Esophagus squamous epithelium (tissue), 5 donors: ENCODE results near the gene HOXA4. TPM values are rescaled to one million over a fixed set of nuclear protein-coding genes. Genes with fewer than 3 reads are reported as not detected.

Source experiments
- DNase-seq: peaks from one replicate; lab custom pipeline; 2025; lab: John Stamatoyannopoulos, UW
- H3K27ac ChIP-seq, 4 donors: fragments of 200-600 bp; sonication (generic); one replicate each; pipeline ENCODE4 v1.5.1; 2016 to 2019; ENCODE audit warnings: mild to moderate bottlenecking in 1 of 4
- H3K27me3 ChIP-seq, 4 donors: fragments of 200-600 bp; sonication (generic); 1 replicate in 3 of 4; 2 replicates in 1 of 4; pipeline versions ENCODE4 v1.5.1 to v1.6.0; 2017 to 2021; ENCODE audit warnings: antibody characterized with exemption in 1 of 4
- H3K36me3 ChIP-seq, 3 donors: fragments of 200-600 bp; sonication (generic); one replicate each; pipeline ENCODE4 v1.5.1; 2016 to 2019
- H3K4me1 ChIP-seq, 3 donors: fragments of 200-600 bp; sonication (generic); one replicate each; pipeline ENCODE4 v1.5.1; 2017 to 2019
- H3K4me3 ChIP-seq, 4 donors: fragments of 200-600 bp; sonication (generic); 1 replicate in 3 of 4; 2 replicates in 1 of 4; pipeline ENCODE4 v1.5.1; 2016 to 2019; ENCODE audit warnings: mild to moderate bottlenecking in 2 of 4, moderate library complexity in 1 of 4
- H3K9me3 ChIP-seq, 3 donors: fragments of 200-600 bp; sonication (generic); one replicate each; pipeline ENCODE4 v1.5.1; 2016 to 2019
- POLR2A ChIP-seq, 4 donors: fragments of 450-650 bp; IDR thresholded peaks; one replicate each; pipeline ENCODE4 v1.6.1; 2017; ENCODE audit warnings: antibody characterized with exemption in 4 of 4, mild to moderate bottlenecking in 4 of 4, moderate library complexity in 3 of 4
- WGBS, 2 donors: methylation state at CpG; one replicate each; pipeline ENCODE4 v1.1.5; 2018; 5-methylcytosine and 5-hydroxymethylcytosine counted together
- intact Hi-C: fragments of 100-400 bp; cut with DNase I; formaldehyde crosslinking; loops from one replicate; pipeline ENCODE4 v1.15.0; 2022
- total RNA-seq, 4 donors: library from RNA; depleted of rRNA; stranded (reverse); fragments of >200 nt; gene quantifications; one replicate each; pipeline ENCODE4 v1.1.0, GENCODE V29; 2016
- TF ChIP-seq, protein P1 (sequence below), 6 experiments: fragments of 450-650 bp in 4 of 6; fragments of 200-600 bp in 2 of 6; sonication (generic) in 2 of 6; IDR thresholded peaks; one replicate each; pipeline ENCODE4 v1.5.1; 2016 to 2019; ENCODE audit warnings: antibody characterized with exemption in 6 of 6, mild to moderate bottlenecking in 4 of 6, moderate library complexity in 4 of 6
- donor health status: DM: yes; HTN: yes; CAD: no.

Gene HOXA4
- total RNA-seq, 4 donors from 2014 or later, result 2.9 to 6.7 (median 4.1) TPM

- DNase-seq, result no peak
- peak overlapping the region; percentile 35 to 97 (median 86) for H3K4me3 ChIP-seq
- H3K9me3 ChIP-seq, result no peaks in the 10 kb centered on the region
- H3K36me3 ChIP-seq, result no peaks in the 10 kb centered on the region
- H3K4me1 ChIP-seq, result peaks cover 10 to 97% (median 35%) of the 10 kb centered on the region in 3 donors
- 8 to 9% methylated on average over 25 to 28 of the region's 35 CpGs for WGBS, 2 donors
- peaks cover 0 to 11% (median 0%) of the 10 kb centered on the region in 4 donors for H3K27me3 ChIP-seq
- no peak for TF ChIP-seq POLR2A (IDR thresholded peaks at IDR 0.05)
- TF ChIP-seq, protein P1, sequence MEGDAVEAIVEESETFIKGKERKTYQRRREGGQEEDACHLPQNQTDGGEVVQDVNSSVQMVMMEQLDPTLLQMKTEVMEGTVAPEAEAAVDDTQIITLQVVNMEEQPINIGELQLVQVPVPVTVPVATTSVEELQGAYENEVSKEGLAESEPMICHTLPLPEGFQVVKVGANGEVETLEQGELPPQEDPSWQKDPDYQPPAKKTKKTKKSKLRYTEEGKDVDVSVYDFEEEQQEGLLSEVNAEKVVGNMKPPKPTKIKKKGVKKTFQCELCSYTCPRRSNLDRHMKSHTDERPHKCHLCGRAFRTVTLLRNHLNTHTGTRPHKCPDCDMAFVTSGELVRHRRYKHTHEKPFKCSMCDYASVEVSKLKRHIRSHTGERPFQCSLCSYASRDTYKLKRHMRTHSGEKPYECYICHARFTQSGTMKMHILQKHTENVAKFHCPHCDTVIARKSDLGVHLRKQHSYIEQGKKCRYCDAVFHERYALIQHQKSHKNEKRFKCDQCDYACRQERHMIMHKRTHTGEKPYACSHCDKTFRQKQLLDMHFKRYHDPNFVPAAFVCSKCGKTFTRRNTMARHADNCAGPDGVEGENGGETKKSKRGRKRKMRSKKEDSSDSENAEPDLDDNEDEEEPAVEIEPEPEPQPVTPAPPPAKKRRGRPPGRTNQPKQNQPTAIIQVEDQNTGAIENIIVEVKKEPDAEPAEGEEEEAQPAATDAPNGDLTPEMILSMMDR (IDR thresholded peaks at IDR 0.05), result no peak
- intact Hi-C loops, result no loop called here
- peak overlapping the region; percentile 96 to 99 (median 99) for H3K27ac ChIP-seq
These were observed 26.9 kb downstream of the HOXA4 start for GRCh38 chr7:27103489-27104226.

DNA sequence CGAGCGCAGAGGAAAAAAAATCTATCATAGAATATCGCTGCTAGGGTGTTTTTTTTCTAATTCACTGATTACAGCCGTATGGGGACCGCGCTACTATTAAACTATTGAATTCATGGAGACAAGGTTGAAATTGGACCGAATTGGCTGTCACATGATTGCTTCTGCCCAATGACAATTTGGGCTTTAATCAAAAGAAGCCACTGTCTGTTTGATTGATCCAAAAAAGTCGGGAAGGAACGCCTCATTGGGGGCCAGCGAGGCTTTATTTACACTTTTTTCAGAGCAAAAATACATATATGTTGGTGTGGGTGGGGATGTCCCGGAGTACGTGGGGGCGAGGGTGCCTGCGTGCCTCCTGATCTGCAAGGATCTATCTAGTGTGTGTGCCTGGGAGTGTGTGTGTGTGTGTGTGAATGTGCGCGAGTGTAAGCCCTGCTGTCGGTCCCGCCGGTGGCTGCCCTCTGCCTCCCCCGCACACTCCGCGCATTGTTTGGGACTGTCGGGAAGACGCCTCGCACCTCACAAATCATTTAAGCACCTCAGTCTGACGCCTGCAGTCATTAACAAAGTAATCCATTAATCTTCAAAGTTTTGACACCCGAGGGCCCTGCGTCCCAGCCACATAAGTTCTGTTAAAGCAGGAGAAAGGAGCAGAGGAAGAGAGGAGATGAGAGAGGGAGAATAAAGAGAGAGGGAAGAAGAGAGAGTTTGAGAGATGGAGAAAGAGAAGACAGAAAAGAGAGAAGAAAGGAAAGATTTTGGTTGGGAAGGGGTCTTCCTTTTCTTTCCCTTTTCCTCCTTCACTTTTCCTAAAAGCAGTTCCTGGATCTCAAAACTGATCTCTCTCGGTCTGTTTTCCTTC is 27.7 kb downstream of the HOXA4 start, which contains the start of gene HOXA2:
HOXA2 (minus strand) TSS at position 103 of the 862 bp plus-strand sequence. CDS start 183 bp downstream, outside the sequence.
- DNase-seq, result no peak
- WGBS, 2 donors, result 9 to 11% methylated on average over 17 to 28 of the region's 29 CpGs
- peaks cover 0 to 11% (median 0%) of the 10 kb centered on the region in 4 donors for H3K27me3 ChIP-seq
- H3K4me3 ChIP-seq, result peak within 1 kb of the TSS; percentile 35 to 97 (median 86)
- peak in 2 of 4 donors; percentile 22 to 53 for TF ChIP-seq POLR2A (IDR thresholded peaks at IDR 0.05)
- TF ChIP-seq, protein P1 (IDR thresholded peaks at IDR 0.05), result no peak
- no peaks in the 10 kb centered on the region for H3K9me3 ChIP-seq
- intact Hi-C loops, result no loop called here
- H3K36me3 ChIP-seq, result no peaks in the 10 kb centered on the region
- H3K27ac ChIP-seq, result peak within 1 kb of the TSS; percentile 96 to 99 (median 99)
- H3K4me1 ChIP-seq, result peaks cover 9 to 97% (median 30%) of the 10 kb centered on the region in 3 donors

GRCh38 chr7:27101957-27102580 is 28.5 kb downstream of the HOXA4 start:
- 0 to 2% methylated on average over 3 to 9 of the region's 39 CpGs for WGBS, 2 donors
- peaks cover 9 to 97% (median 32%) of the 10 kb centered on the region in 3 donors for H3K4me1 ChIP-seq
- DNase-seq, result no peak
- intact Hi-C loops, result no loop called here
- H3K4me3 ChIP-seq, result peak overlapping the region; percentile 35 to 97 (median 86)
- peaks cover 0 to 11% (median 0%) of the 10 kb centered on the region in 4 donors for H3K27me3 ChIP-seq
- TF ChIP-seq, protein P1 (IDR thresholded peaks at IDR 0.05), result no peak
- no peak for TF ChIP-seq POLR2A (IDR thresholded peaks at IDR 0.05)
- H3K36me3 ChIP-seq, result no peaks in the 10 kb centered on the region
- peak overlapping the region; percentile 96 to 99 (median 99) for H3K27ac ChIP-seq
- H3K9me3 ChIP-seq, result no peaks in the 10 kb centered on the region

DNA sequence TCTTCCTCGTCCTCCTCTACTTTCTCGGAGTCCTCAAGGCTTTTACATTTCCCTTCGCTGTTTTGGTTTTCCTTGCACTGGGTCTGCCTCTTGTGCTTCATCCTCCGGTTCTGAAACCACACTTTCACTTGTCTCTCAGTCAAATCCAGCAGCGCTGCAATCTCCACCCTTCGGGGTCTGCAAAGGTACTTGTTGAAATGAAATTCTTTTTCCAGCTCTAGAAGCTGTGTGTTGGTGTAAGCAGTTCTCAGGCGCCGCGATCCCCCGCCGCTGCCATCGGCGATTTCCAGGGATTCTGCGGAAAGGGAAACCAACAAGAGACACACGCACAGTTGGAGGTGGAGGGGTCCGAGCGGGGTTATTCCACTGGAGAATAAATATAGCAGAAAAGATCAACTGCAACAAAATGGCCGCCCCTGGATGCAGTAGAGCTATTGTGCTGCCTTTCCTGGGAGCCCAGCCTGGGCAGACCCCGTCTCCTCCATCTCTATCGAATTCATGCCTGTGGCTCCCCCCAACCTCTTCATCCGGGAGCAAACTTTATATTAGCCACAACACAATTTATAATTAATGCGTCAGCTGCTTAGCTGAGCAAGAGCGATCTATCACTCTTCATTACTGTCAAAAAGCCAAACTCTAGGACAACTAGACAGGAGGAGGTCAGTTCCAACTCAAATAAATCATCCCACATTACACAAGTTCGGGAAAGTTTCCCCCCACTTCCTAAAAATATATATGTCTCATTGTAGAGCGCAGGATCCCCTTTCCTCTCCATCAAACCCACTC is 29.2 kb downstream of the HOXA4 start:
- Histone ChIP-seq H3K27me3 (peaks cover 0 to 11% (median 0%) of the 10 kb centered on the region in 4 donors), H3K36me3 (no peaks in the 10 kb centered on the region), H3K27ac (peak overlapping the region; percentile 96 to 99 (median 99)), H3K4me3 (peak overlapping the region; percentile 35 to 97 (median 86)), H3K4me1 (peaks cover 9 to 91% (median 30%) of the 10 kb centered on the region in 3 donors), H3K9me3 (no peaks in the 10 kb centered on the region)
- 11 to 25% methylated on average over 21 to 25 of the region's 25 CpGs for WGBS, 2 donors
- no peak for DNase-seq
- intact Hi-C loops, result no loop called here
- no peak for TF ChIP-seq POLR2A (IDR thresholded peaks at IDR 0.05)
- TF ChIP-seq, protein P1 (IDR thresholded peaks at IDR 0.05), result no peak
